OCI-LY1 (cell line): ENCODE measurements around the gene CIZ1.

Experiments used
- H2AFZ ChIP-seq: fragments of 200-600 bp; sonication (generic), shearing (Covaris generic); 2 replicates; pipeline ENCODE4 v1.6.0; 2014; ENCODE audit warnings: antibody characterized with exemption, mild to moderate bottlenecking, low read length
- H3F3A ChIP-seq: fragments of 200-600 bp; sonication (generic), shearing (Covaris generic); 2 replicates; pipeline ENCODE4 v1.6.0; 2014; ENCODE audit warnings: mild to moderate bottlenecking, antibody characterized with exemption, low read length, moderate library complexity; ENCODE audit not compliant: insufficient read depth
- H3K27ac ChIP-seq: fragments of 200-600 bp; sonication (generic); 2 replicates; pipeline ENCODE4 v1.5.1; 2014; ENCODE audit warnings: low read length, mixed run types, mild to moderate bottlenecking, low read depth; ENCODE audit not compliant: poor library complexity, severe bottlenecking
- H3K27me3 ChIP-seq: fragments of 200-600 bp; sonication (generic); 2 replicates; pipeline ENCODE4 v1.6.0; 2014; ENCODE audit warnings: antibody characterized with exemption, mild to moderate bottlenecking, low read length, moderate library complexity; ENCODE audit not compliant: insufficient read depth
- H3K36me3 ChIP-seq: fragments of 200-600 bp; sonication (generic); 2 replicates; pipeline ENCODE4 v1.6.1; 2014; ENCODE audit warnings: mild to moderate bottlenecking, antibody characterized with exemption, low read length, moderate library complexity, mixed read lengths; ENCODE audit not compliant: insufficient read depth
- H3K4me1 ChIP-seq: fragments of 200-600 bp; sonication (generic); 2 replicates; pipeline ENCODE4 v1.5.1; 2014; ENCODE audit warnings: mild to moderate bottlenecking, low read length, moderate library complexity; ENCODE audit not compliant: insufficient read depth, severe bottlenecking
- H3K4me2 ChIP-seq: fragments of 200-600 bp; sonication (generic), shearing (Covaris generic); 2 replicates; pipeline ENCODE4 v1.6.1; 2014; ENCODE audit warnings: low read length
- H3K4me3 ChIP-seq: fragments of 200-600 bp; sonication (generic); 2 replicates; pipeline ENCODE4 v1.5.1; 2014; ENCODE audit warnings: low read length, low read depth, mild to moderate bottlenecking, mixed read lengths; ENCODE audit not compliant: poor library complexity, severe bottlenecking
- H3K79me2 ChIP-seq: fragments of 200-600 bp; shearing (Covaris generic); 2 replicates; pipeline ENCODE4 v1.6.1; 2016; ENCODE audit warnings: mixed run types, low read length, mixed read lengths; ENCODE audit not compliant: insufficient read depth
- H3K9ac ChIP-seq: fragments of 200-600 bp; sonication (generic), shearing (Covaris generic); 2 replicates; pipeline ENCODE4 v1.6.1; 2014; ENCODE audit warnings: mild to moderate bottlenecking, low read length, mixed read lengths
- H3K9me2 ChIP-seq: fragments of 200-600 bp; sonication (generic), shearing (Covaris generic); 2 replicates; pipeline ENCODE4 v1.6.1; 2014; ENCODE audit warnings: low read depth, mild to moderate bottlenecking, low read length, mixed read lengths
- H3K9me3 ChIP-seq: fragments of 200-600 bp; shearing (Covaris generic); 2 replicates; pipeline ENCODE4 v1.6.1; 2014; ENCODE audit warnings: low read length, mixed read lengths
- H4K20me1 ChIP-seq: fragments of 200-600 bp; sonication (generic), shearing (Covaris generic); 2 replicates; pipeline ENCODE4 v1.6.0; 2016; ENCODE audit warnings: mild to moderate bottlenecking, low read length; ENCODE audit not compliant: insufficient read depth
- CTCF ChIP-seq: fragments of 200-600 bp; sonication (generic), shearing (Covaris generic); IDR thresholded peaks from 2 replicates; pipeline ENCODE4 v1.5.1; 2017; ENCODE audit warnings: mild to moderate bottlenecking, antibody characterized with exemption, low read length, moderate library complexity, mixed read lengths
- EZH2 ChIP-seq: fragments of 200-600 bp; sonication (generic), shearing (Covaris generic); IDR thresholded peaks from 2 replicates; pipeline ENCODE4 v1.8.0; 2017; ENCODE audit warnings: borderline replicate concordance, mixed run types, mild to moderate bottlenecking, antibody characterized with exemption, low read length, moderate library complexity, mixed read lengths

Gene CIZ1

GRCh38 chr9:128169925-128170324, 21.4 kb downstream of the CIZ1 start:
- H3F3A ChIP-seq: no peaks in the 10 kb centered on the region
- no peaks in the 10 kb centered on the region for H3K9me2 ChIP-seq
- H3K27ac ChIP-seq: no peak overlapping the region
- H3K36me3 ChIP-seq: peaks cover 43% of the 10 kb centered on the region
- no peaks in the 10 kb centered on the region for H3K4me1 ChIP-seq
- H3K9ac ChIP-seq: no peak overlapping the region
- H3K9me3 ChIP-seq: no peaks in the 10 kb centered on the region
- H2AFZ ChIP-seq: no peak overlapping the region
- H3K79me2 ChIP-seq: no peaks in the 10 kb centered on the region
- H3K4me3 ChIP-seq: no peak overlapping the region
- H3K27me3 ChIP-seq: no peaks in the 10 kb centered on the region
- TF ChIP-seq EZH2 (no peak), CTCF (no peak)
- H4K20me1 ChIP-seq: no peaks in the 10 kb centered on the region
- H3K4me2 ChIP-seq: no peak overlapping the region

- H3K4me1 ChIP-seq: no peaks in the 10 kb centered on the region
- no peaks in the 10 kb centered on the region for H4K20me1 ChIP-seq
- peaks cover 46% of the 10 kb centered on the region for H3K36me3 ChIP-seq
- no peaks in the 10 kb centered on the region for H3K27me3 ChIP-seq
- H2AFZ ChIP-seq: no peak overlapping the region
- H3K4me2 ChIP-seq: no peak overlapping the region
- H3K4me3 ChIP-seq: no peak overlapping the region
- no peak overlapping the region for H3K27ac ChIP-seq
- TF ChIP-seq EZH2: no peak
- no peak for TF ChIP-seq CTCF
- no peaks in the 10 kb centered on the region for H3K9me3 ChIP-seq
- H3K9me2 ChIP-seq: no peaks in the 10 kb centered on the region
- no peaks in the 10 kb centered on the region for H3K79me2 ChIP-seq
- H3F3A ChIP-seq: no peaks in the 10 kb centered on the region
- no peak overlapping the region for H3K9ac ChIP-seq
Measured at GRCh38 chr9:128169492-128169891, 21.9 kb downstream of the CIZ1 start.

DNA sequence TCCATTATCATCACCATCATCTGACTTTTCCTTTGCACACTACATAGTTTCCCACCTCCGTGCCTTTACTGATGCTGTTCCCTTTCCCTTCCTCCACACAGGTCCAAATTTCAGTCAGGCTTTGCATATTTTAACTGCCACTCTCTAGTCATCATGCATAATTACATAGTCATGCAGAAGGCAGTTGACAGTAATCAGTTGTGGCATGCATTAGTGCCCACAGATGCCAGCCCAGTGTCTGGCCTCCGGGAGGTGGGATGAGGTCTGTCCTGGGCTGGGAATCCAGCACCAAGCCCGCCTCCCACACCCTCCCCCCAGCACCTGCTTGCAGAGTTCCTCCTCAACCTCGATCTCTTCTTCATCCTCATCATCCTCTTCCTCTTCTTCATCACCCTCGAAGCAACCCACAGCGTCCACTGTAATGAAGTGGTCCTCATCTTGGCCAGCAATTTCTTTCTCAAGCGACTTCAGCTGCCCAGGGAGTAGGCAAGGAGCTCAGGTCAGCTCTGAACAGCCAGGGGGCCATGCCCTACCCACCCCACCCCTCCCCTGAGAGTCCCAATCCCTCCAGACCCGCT, 22.6 kb downstream of the CIZ1 start:
- no peaks in the 10 kb centered on the region for H3K27me3 ChIP-seq
- H3K4me2 ChIP-seq: no peak overlapping the region
- H3K9me2 ChIP-seq: no peaks in the 10 kb centered on the region
- H4K20me1 ChIP-seq: no peaks in the 10 kb centered on the region
- no peaks in the 10 kb centered on the region for H3K79me2 ChIP-seq
- peaks cover 49% of the 10 kb centered on the region for H3K36me3 ChIP-seq
- no peak overlapping the region for H3K27ac ChIP-seq
- H3K4me1 ChIP-seq: no peaks in the 10 kb centered on the region
- H3K4me3 ChIP-seq: no peak overlapping the region
- H2AFZ ChIP-seq: no peak overlapping the region
- no peaks in the 10 kb centered on the region for H3F3A ChIP-seq
- no peak overlapping the region for H3K9ac ChIP-seq
- TF ChIP-seq CTCF (no peak), EZH2 (no peak)
- H3K9me3 ChIP-seq: no peaks in the 10 kb centered on the region
